GM08714 (cell line): ENCODE measurements around the gene PARP15.

Experiments used
- H3K4me3 ChIP-seq: fragments of 200-500 bp; sonication (Bioruptor generic); 2 replicates; pipeline ENCODE4 v1.5.1; 2014; ENCODE audit warnings: mild to moderate bottlenecking, low read length, inconsistent platforms
- ZNF274 ChIP-seq: IDR thresholded peaks from 2 replicates; pipeline ENCODE4 v1.6.1; 2012; ENCODE audit warnings: mild to moderate bottlenecking, low read depth, low read length

PARP15 gene

GRCh38 chr3:122577409-122578031 lies at the start of gene PARP15:
Gene PARP15, plus strand, starts transcription at chr3:122577650. Its CDS starts 18 bp downstream, at chr3:122577668.
- peak within 1 kb of the TSS; percentile 83 for H3K4me3 ChIP-seq
- TF ChIP-seq ZNF274, result no peak

- H3K4me3 ChIP-seq, result no peak overlapping the region
- no peak for TF ChIP-seq ZNF274
These were observed 47.3 kb upstream of the PARP15 start for GRCh38 chr3:122530164-122530563.

- no peak for TF ChIP-seq ZNF274
These were observed 44.0 kb upstream of the PARP15 start for GRCh38 chr3:122533480-122533879.

GRCh38 chr3:122533931-122534334 lies 43.5 kb upstream of the PARP15 start:
- H3K4me3 ChIP-seq, result no peak overlapping the region
- no peak for TF ChIP-seq ZNF274

More at GRCh38 chr3:122533480-122533879, 44.0 kb upstream of the PARP15 start:
- H3K4me3 ChIP-seq, result no peak overlapping the region

DNA sequence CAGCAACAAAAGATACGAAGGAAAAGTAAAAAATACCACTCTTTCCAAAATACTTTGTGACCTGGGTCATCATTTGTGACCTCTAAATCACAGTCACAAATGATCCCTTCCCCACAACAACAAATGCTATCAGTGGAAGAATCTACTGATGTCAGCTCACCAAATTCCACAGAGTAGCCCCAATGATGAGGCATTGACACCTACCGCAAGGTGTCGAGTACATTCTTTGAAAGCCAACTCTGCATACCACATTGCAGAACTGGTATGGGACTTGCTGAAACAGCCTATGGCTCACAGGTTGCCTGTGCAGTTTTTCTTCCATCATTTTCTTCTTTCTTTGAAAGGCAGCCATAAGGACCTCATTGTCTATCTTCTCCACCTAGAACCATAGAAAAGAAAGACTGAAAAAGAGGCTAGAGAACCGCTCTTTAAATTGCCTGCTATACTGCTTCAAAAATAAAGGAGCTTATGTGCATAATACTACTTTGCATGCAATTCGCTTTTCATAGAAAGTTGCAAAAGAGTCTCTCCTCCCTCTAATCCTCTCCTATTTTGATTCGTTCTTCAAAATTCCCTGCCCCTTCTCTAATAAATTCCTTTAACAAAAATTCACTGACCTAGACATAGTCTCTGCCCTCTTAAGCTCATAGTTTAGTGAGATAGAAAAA lies 41.4 kb upstream of the PARP15 start:
- TF ChIP-seq ZNF274, result no peak
- H3K4me3 ChIP-seq, result no peak overlapping the region

- no peak overlapping the region for H3K4me3 ChIP-seq
- TF ChIP-seq ZNF274, result no peak
These were observed 40.8 kb upstream of the PARP15 start for GRCh38 chr3:122536632-122537001.

DNA sequence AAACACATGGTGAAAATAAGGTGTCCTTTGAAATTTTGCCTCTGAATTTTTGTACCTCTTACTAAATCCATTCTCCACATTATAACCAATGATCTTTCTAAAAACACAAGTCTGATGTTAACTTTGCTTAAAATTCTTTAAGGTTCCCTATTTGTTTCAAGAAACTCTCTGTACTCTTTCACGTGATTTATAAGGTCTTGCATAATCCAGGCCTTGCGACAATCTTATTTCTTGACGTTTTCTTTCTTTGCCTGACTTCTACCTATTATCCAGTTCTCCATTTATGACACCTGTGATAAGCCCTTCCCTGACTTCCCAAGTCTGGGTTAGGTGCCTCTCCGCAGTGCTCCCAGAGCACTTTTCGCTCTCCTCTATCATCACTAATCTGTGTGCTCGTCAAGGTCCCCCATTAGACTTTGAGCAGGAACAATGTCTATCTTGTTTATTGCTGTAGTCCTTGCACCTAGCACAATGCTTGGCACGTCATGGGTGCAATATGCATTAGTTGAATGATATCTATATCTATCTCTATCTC lies 38.4 kb upstream of the PARP15 start:
- no peak for TF ChIP-seq ZNF274

DNA sequence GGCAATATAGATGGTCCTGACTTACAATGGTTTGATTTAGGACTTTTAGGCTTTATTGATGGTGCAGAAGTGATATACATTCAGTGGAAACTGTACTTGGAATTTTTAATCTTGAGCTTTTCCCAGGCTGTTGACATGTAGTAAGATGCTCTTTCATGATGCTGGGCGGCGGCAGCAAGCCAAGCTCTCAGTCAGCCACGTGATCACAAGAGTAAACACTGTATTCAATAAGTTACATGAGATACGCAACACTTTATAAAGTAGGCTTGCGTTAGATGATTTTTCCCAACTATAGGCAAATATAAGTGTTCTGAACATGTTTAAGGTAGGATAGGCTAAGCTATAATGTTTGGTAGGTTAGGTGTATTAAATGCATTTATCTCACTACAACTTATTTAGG lies 31.3 kb upstream of the PARP15 start:
- TF ChIP-seq ZNF274, result no peak

More for the DNA sequence above, 38.4 kb upstream of the PARP15 start:
- H3K4me3 ChIP-seq, result no peak overlapping the region

GRCh38 chr3:122548076-122548475 lies 29.4 kb upstream of the PARP15 start:
- TF ChIP-seq ZNF274, result no peak
- H3K4me3 ChIP-seq, result no peak overlapping the region

More for the DNA sequence above, 31.3 kb upstream of the PARP15 start:
- no peak overlapping the region for H3K4me3 ChIP-seq

DNA sequence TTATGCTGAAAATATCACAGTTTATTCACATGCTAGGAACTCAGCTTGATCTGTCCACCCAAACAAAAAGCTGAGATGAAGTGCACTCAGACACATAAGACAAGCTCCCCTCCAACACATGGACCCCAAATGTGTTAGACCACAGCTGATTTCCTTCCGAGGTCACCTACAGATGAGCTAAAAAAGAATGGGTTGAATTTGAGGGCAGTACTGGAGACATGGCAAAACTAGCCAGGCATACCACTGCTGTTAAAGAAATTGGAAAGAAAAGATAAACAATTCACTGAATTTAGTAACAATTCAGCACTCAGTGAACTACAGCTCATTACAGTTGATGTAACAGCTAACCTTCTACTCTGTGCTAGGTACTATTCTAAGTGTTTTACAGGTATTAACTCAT lies 28.8 kb upstream of the PARP15 start:
- no peak overlapping the region for H3K4me3 ChIP-seq
- TF ChIP-seq ZNF274, result no peak

- H3K4me3 ChIP-seq, result no peak overlapping the region
- no peak for TF ChIP-seq ZNF274
These were observed 24.3 kb upstream of the PARP15 start for GRCh38 chr3:122553171-122553570.

GRCh38 chr3:122555275-122556071 lies 22.0 kb upstream of the PARP15 start:
- TF ChIP-seq ZNF274, result no peak
- no peak overlapping the region for H3K4me3 ChIP-seq

GRCh38 chr3:122557356-122557755 lies 20.1 kb upstream of the PARP15 start:
- TF ChIP-seq ZNF274, result no peak
- no peak overlapping the region for H3K4me3 ChIP-seq

DNA sequence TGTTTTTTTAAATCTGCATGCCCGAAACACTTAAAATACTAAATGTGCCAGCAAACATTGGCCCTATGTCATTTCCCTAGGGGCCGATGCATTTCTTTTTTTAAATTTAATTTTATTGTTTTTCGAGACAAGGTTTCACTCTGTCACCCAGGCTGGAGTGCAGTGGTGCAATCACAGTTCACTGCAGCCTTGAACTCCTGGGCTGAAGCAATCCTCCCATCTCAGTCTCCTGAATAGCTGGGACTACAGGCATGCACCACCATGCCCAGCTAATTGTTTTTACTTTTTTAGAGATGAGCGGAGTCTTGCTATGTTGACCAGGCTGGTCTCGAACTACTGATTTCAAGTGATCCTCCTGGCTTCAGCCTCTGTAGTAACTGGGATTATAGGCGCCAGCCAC lies 18.8 kb upstream of the PARP15 start:
- no peak overlapping the region for H3K4me3 ChIP-seq
- no peak for TF ChIP-seq ZNF274
